SK-N-SH treated with all-trans-retinoic acid at 6 μM for 48 hours (cell line): ENCODE results near the gene CSGALNACT2.

Experiments
- ARNTL ChIP-seq: fragments of 450-650 bp; formaldehyde crosslinking; IDR thresholded peaks from 2 replicates; pipeline ENCODE4 v1.5.0; 2020; ENCODE audit warnings: low read depth, mild to moderate bottlenecking, moderate library complexity, borderline replicate concordance
- BACH2 ChIP-seq: fragments of 250-450 bp; sonication (Bioruptor Pico); IDR thresholded peaks from 2 replicates; pipeline ENCODE4 v1.9.0; 2021; ENCODE audit warnings: mild to moderate bottlenecking, borderline replicate concordance
- GLIS3 ChIP-seq: fragments of 250-450 bp; sonication (Bioruptor Pico); IDR thresholded peaks from 2 replicates; pipeline ENCODE4 v1.5.0; 2020; ENCODE audit warnings: mild to moderate bottlenecking, moderate library complexity
- ZC3H10 ChIP-seq: fragments of 250-450 bp; sonication (Bioruptor Pico); IDR thresholded peaks from 2 replicates; pipeline ENCODE4 v1.5.1; 2021; ENCODE audit warnings: mild to moderate bottlenecking, moderate library complexity
- ZFP30 ChIP-seq: fragments of 450-650 bp; formaldehyde crosslinking; IDR thresholded peaks from 2 replicates; pipeline ENCODE4 v1.5.0; 2022; ENCODE audit warnings: mild to moderate bottlenecking, moderate library complexity
- ZNF8 ChIP-seq: fragments of 450-650 bp; formaldehyde crosslinking; IDR thresholded peaks from 2 replicates; pipeline ENCODE4 v1.5.0; 2020; ENCODE audit warnings: mild to moderate bottlenecking, moderate library complexity
- TF ChIP-seq, protein P1 (sequence below): fragments of 250-450 bp; sonication (Bioruptor Pico); IDR thresholded peaks from 2 replicates; pipeline ENCODE4 v1.8.0; 2020; ENCODE audit warnings: mild to moderate bottlenecking, moderate library complexity, borderline replicate concordance

DNA sequence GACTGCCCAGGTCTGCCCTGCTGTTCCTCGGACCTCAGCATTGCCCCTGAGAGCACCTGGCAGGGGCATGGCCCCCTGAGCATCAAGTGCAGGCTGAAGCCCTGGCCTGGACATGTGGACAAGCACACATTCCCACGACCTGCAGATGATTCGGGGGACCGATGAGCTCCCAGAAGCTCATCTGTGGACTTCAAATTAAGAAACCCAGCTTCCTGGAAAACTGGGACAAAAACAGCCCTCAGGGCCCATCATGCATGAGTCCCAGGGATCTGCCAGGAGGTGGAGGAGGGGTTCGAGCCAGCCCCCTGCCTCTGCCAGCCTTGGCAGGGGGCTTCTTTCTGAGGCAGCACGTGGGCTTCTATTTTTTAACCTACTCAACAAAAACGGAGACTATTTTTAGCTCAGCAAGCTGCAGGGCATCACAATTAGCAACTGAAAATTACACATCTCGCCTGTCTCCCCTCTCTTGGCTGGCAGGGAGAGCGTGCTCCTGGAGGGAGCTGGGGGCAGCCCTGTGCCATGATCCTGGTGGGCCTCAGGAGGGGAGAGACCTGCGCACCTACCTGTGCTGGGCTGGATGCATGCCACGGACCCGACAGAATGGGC lies 76.8 kb downstream of the CSGALNACT2 start:
- no peak for TF ChIP-seq ARNTL (CRISPR knock-in tag)
- TF ChIP-seq, protein P1, sequence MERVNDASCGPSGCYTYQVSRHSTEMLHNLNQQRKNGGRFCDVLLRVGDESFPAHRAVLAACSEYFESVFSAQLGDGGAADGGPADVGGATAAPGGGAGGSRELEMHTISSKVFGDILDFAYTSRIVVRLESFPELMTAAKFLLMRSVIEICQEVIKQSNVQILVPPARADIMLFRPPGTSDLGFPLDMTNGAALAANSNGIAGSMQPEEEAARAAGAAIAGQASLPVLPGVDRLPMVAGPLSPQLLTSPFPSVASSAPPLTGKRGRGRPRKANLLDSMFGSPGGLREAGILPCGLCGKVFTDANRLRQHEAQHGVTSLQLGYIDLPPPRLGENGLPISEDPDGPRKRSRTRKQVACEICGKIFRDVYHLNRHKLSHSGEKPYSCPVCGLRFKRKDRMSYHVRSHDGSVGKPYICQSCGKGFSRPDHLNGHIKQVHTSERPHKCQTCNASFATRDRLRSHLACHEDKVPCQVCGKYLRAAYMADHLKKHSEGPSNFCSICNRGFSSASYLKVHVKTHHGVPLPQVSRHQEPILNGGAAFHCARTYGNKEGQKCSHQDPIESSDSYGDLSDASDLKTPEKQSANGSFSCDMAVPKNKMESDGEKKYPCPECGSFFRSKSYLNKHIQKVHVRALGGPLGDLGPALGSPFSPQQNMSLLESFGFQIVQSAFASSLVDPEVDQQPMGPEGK (CRISPR knock-in tag), result no peak
- TF ChIP-seq BACH2, result no peak
- no peak for TF ChIP-seq ZC3H10
- TF ChIP-seq ZNF8 (CRISPR knock-in tag), result no peak
- no peak for TF ChIP-seq ZFP30 (CRISPR knock-in tag)
- TF ChIP-seq GLIS3 (CRISPR knock-in tag), result no peak
